ENCODE data around the gene MEIOSIN. TPM values are rescaled to one million over a fixed set of nuclear protein-coding genes. Genes with fewer than 3 reads are reported as not detected.

MEIOSIN gene
- total RNA-seq, 1 experiment from 2014 or later, result not detected

GRCh38 chr19:45773384-45773783 is 40.1 kb downstream of the MEIOSIN start:
- intact Hi-C loops (cut with micrococcal nuclease; ENCODE audit: unreplicated experiment), result no loop called here
- Mint-ChIP-seq H3K4me3 (ENCODE audit: low read depth, unreplicated experiment) (no peak overlapping the region), H3K4me1 (ENCODE audit: low read depth, unreplicated experiment) (peaks cover 21% of the 10 kb centered on the region), H3K27ac (ENCODE audit: unreplicated experiment) (no peak overlapping the region), H3K36me3 (ENCODE audit: insufficient read depth, unreplicated experiment) (peaks cover 82% of the 10 kb centered on the region), H3K9me3 (ENCODE audit: low read depth, unreplicated experiment) (no peaks in the 10 kb centered on the region), H3K27me3 (ENCODE audit: unreplicated experiment) (no peaks in the 10 kb centered on the region)
- TF ChIP-seq, protein P1, sequence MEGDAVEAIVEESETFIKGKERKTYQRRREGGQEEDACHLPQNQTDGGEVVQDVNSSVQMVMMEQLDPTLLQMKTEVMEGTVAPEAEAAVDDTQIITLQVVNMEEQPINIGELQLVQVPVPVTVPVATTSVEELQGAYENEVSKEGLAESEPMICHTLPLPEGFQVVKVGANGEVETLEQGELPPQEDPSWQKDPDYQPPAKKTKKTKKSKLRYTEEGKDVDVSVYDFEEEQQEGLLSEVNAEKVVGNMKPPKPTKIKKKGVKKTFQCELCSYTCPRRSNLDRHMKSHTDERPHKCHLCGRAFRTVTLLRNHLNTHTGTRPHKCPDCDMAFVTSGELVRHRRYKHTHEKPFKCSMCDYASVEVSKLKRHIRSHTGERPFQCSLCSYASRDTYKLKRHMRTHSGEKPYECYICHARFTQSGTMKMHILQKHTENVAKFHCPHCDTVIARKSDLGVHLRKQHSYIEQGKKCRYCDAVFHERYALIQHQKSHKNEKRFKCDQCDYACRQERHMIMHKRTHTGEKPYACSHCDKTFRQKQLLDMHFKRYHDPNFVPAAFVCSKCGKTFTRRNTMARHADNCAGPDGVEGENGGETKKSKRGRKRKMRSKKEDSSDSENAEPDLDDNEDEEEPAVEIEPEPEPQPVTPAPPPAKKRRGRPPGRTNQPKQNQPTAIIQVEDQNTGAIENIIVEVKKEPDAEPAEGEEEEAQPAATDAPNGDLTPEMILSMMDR (IDR thresholded peaks at IDR 0.05; ENCODE audit: unreplicated experiment), result no peak
- no TSS peak for BruUV-seq (replicated peaks)
- DNase-seq, result no peak
- CTCF ChIA-PET, result interaction anchor here (0.5 to 1.8 kb wide), 3 partner anchors 9 to 244 kb away, joined by 4 to 8 read pairs (median 5); partner anchors contain the start of gene DMPK

- TF ChIP-seq, protein P1 (IDR thresholded peaks at IDR 0.05; ENCODE audit: unreplicated experiment), result no peak
- CTCF ChIA-PET, result no interaction called here
- H3K9me3 Mint-ChIP-seq (ENCODE audit: low read depth, unreplicated experiment), result no peaks in the 10 kb centered on the region
- no peak overlapping the region for H3K27ac Mint-ChIP-seq (ENCODE audit: unreplicated experiment)
- peak; percentile 38 for DNase-seq
- H3K27me3 Mint-ChIP-seq (ENCODE audit: unreplicated experiment), result no peaks in the 10 kb centered on the region
- intact Hi-C loops (cut with micrococcal nuclease; ENCODE audit: unreplicated experiment), result no loop called here
- no TSS peak for BruUV-seq (replicated peaks)
- H3K36me3 Mint-ChIP-seq (ENCODE audit: insufficient read depth, unreplicated experiment), result peaks cover 82% of the 10 kb centered on the region
- no peak overlapping the region for H3K4me3 Mint-ChIP-seq (ENCODE audit: low read depth, unreplicated experiment)
- peaks cover 16% of the 10 kb centered on the region for H3K4me1 Mint-ChIP-seq (ENCODE audit: low read depth, unreplicated experiment)
These were observed 41.5 kb downstream of the MEIOSIN start for GRCh38 chr19:45774765-45775164.

DNA sequence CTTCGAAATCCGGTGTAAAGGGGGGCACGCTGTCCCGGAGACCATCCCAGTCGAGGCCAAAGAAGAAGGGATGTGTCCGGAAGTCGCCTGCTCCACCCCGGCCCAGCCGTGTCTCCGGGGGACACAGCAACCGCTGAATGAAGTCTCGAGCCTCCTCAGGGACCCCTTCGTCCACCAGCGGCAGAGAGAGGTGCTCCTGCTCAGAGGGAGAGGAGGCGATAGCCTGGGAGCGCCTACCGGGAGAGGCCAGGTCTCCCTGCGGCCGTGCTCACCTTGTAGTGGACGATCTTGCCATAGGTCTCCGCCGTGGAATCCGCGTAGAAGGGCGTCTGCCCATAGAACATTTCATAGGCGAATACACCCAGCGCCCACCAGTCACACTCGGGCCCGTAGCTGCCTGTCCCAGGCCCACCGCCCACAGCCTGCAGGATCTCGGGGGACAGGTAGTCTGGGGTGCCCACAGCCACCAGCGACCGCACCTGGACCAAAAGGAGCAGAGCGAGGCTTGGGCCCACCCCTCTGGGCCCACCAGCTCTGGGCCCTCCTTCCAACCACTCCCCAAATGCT is 44.2 kb downstream of the MEIOSIN start:
- intact Hi-C loops (cut with micrococcal nuclease; ENCODE audit: unreplicated experiment), result no loop called here
- Mint-ChIP-seq H3K36me3 (ENCODE audit: insufficient read depth, unreplicated experiment) (peaks cover 63% of the 10 kb centered on the region), H3K4me1 (ENCODE audit: low read depth, unreplicated experiment) (peaks cover 17% of the 10 kb centered on the region), H3K27me3 (ENCODE audit: unreplicated experiment) (no peaks in the 10 kb centered on the region), H3K27ac (ENCODE audit: unreplicated experiment) (no peak overlapping the region), H3K9me3 (ENCODE audit: low read depth, unreplicated experiment) (no peaks in the 10 kb centered on the region), H3K4me3 (ENCODE audit: low read depth, unreplicated experiment) (no peak overlapping the region)
- DNase-seq, result no peak
- CTCF ChIA-PET, result no interaction called here
- no TSS peak for BruUV-seq (replicated peaks)
- TF ChIP-seq, protein P1 (IDR thresholded peaks at IDR 0.05; ENCODE audit: unreplicated experiment), result no peak

- no peak overlapping the region for H3K4me3 Mint-ChIP-seq (ENCODE audit: low read depth, unreplicated experiment)
- H3K27ac Mint-ChIP-seq (ENCODE audit: unreplicated experiment), result no peak overlapping the region
- BruUV-seq (replicated peaks), result no TSS peak
These were observed 44.9 kb downstream of the MEIOSIN start for GRCh38 chr19:45778010-45778661.

More at GRCh38 chr19:45778010-45778661, 44.9 kb downstream of the MEIOSIN start:
- TF ChIP-seq, protein P1 (IDR thresholded peaks at IDR 0.05; ENCODE audit: unreplicated experiment), result no peak
- Mint-ChIP-seq H3K9me3 (ENCODE audit: low read depth, unreplicated experiment) (no peaks in the 10 kb centered on the region), H3K27me3 (ENCODE audit: unreplicated experiment) (no peaks in the 10 kb centered on the region), H3K36me3 (ENCODE audit: insufficient read depth, unreplicated experiment) (peaks cover 64% of the 10 kb centered on the region), H3K4me1 (ENCODE audit: low read depth, unreplicated experiment) (peaks cover 17% of the 10 kb centered on the region)
- no peak for DNase-seq
- CTCF ChIA-PET, result no interaction called here
- intact Hi-C loops (cut with micrococcal nuclease; ENCODE audit: unreplicated experiment), result no loop called here
